Lower leg skin (tissue), 3 donors: Measurements from ENCODE around the gene CAMTA1.

Experiments
- CTCF ChIP-seq, 3 donors: fragments of 450-650 bp; IDR thresholded peaks; one replicate each; pipeline ENCODE4 v1.5.1; 2016; ENCODE audit warnings: antibody characterized with exemption in 3 of 3, mild to moderate bottlenecking in 3 of 3, moderate library complexity in 2 of 3
- POLR2A ChIP-seq, 2 donors: fragments of 450-650 bp; IDR thresholded peaks; one replicate each; pipeline ENCODE4 v1.6.1; 2016 to 2017; ENCODE audit warnings: antibody characterized with exemption in 2 of 2, mild to moderate bottlenecking in 1 of 2, moderate library complexity in 1 of 2

- TF ChIP-seq CTCF (IDR thresholded peaks at IDR 0.05) (no peak), POLR2A (IDR thresholded peaks at IDR 0.05) (no peak)
Measured at GRCh38 chr1:6962478-6962995, 177.3 kb downstream of the CAMTA1 start.
